GM10248 (cell line): ENCODE data around the gene PGAM5.

Experiments used
- CTCF ChIA-PET: fragments of 300-600 bp; sonication (Branson Sonifier 250); formaldehyde crosslinking; extraction: SDS; loops from one replicate; lab custom pipeline; 2021; ENCODE audit warnings: antibody characterized with exemption; lab: Yijun Ruan, JAX
- POLR2A ChIA-PET: fragments of 350-650 bp; sonication (Branson Sonifier 250); formaldehyde crosslinking; extraction: SDS; loops from one replicate; lab custom pipeline; 2020; ENCODE audit warnings: antibody characterized with exemption; lab: Yijun Ruan, JAX
- DNase-seq: peaks from one replicate; pipeline ENCODE4 v3.0.0; 2012; ENCODE audit errors: extremely low spot score
- CTCF ChIP-seq: IDR thresholded peaks from 2 replicates; pipeline ENCODE4 v1.5.1; 2012; ENCODE audit warnings: mild to moderate bottlenecking, low read depth; ENCODE audit errors: extremely low read depth, missing control alignments, control extremely low read depth

The PGAM5 gene

GRCh38 chr12:132724506-132725241 lies 14.0 kb downstream of the PGAM5 start:
- POLR2A ChIA-PET = no interaction called here
- CTCF ChIA-PET = no interaction called here
- no peak for DNase-seq
- TF ChIP-seq CTCF = no peak

GRCh38 chr12:132726386-132726785 lies 15.7 kb downstream of the PGAM5 start:
- ChIA-PET POLR2A (no interaction called here), CTCF (no interaction called here)

GRCh38 chr12:132727091-132727794 lies 16.6 kb downstream of the PGAM5 start:
- POLR2A ChIA-PET = no interaction called here
- CTCF ChIA-PET = interaction anchor here (1.1 kb wide), 1 partner anchor 14 kb away, joined by 4 read pairs; no protein-coding TSS in a partner anchor
- no peak for TF ChIP-seq CTCF
- no peak for DNase-seq

More at GRCh38 chr12:132726386-132726785, 15.7 kb downstream of the PGAM5 start:
- TF ChIP-seq CTCF = no peak
- no peak for DNase-seq

GRCh38 chr12:132728502-132728901 lies 17.9 kb downstream of the PGAM5 start:
- no peak for TF ChIP-seq CTCF
- no peak for DNase-seq
- ChIA-PET POLR2A (no interaction called here), CTCF (interaction anchor here (1.1 to 1.5 kb wide), 2 partner anchors 9 to 15 kb away, joined by 4 read pairs; no protein-coding TSS in a partner anchor)

GRCh38 chr12:132729541-132730320 lies 19.1 kb downstream of the PGAM5 start:
- TF ChIP-seq CTCF = no peak
- ChIA-PET POLR2A (interaction anchor here (0.5 to 0.6 kb wide), 2 partner anchors 19 to 43 kb away, joined by 3 to 6 read pairs; no protein-coding TSS in a partner anchor), CTCF (interaction anchor here (1.5 kb wide), 1 partner anchor 8 kb away, joined by 4 read pairs; no protein-coding TSS in a partner anchor)
- DNase-seq = no peak

- ChIA-PET CTCF (no interaction called here), POLR2A (interaction anchor here (0.5 kb wide), 1 partner anchor 19 kb away, joined by 3 read pairs; no protein-coding TSS in a partner anchor)
- no peak for TF ChIP-seq CTCF
- no peak for DNase-seq
Observed at GRCh38 chr12:132730353-132730752, 19.7 kb downstream of the PGAM5 start.
